ENCODE measurements around the gene KLK3. TPM values are rescaled to one million over a fixed set of nuclear protein-coding genes. Genes with fewer than 3 reads are reported as not detected.
"Not testable (repeated sequence)": the region's sequence is repeated elsewhere in the genome, so short reads cannot be mapped to it uniquely, and the experiment has no call there.

KLK3 gene
- total RNA-seq = not detected
- not detected for polyA plus RNA-seq
- long read RNA-seq, donor 1 = 0 reads
- long read RNA-seq, donor 2 = 0 reads
- long read RNA-seq, donor 3 = 0 reads

DNA sequence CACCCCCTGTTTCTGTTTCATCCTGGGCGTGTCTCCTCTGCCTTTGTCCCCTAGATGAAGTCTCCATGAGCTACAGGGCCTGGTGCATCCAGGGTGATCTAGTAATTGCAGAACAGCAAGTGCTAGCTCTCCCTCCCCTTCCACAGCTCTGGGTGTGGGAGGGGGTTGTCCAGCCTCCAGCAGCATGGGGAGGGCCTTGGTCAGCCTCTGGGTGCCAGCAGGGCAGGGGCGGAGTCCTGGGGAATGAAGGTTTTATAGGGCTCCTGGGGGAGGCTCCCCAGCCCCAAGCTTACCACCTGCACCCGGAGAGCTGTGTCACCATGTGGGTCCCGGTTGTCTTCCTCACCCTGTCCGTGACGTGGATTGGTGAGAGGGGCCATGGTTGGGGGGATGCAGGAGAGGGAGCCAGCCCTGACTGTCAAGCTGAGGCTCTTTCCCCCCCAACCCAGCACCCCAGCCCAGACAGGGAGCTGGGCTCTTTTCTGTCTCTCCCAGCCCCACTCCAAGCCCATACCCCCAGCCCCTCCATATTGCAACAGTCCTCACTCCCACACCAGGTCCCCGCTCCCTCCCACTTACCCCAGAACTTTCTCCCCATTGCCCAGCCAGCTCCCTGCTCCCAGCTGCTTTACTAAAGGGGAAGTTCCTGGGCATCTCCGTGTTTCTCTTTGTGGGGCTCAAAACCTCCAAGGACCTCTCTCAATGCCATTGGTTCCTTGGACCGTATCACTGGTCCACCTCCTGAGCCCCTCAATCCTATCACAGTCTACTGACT lies at the start of gene KLK3:
Gene KLK3, plus strand, starts transcription at position 280 of the 775 bp plus-strand sequence. Its CDS starts 41 bp downstream, at position 321.
- Histone ChIP-seq H3K36me3 (no peaks in the 10 kb centered on the region), H3K9me3 (no peaks in the 10 kb centered on the region), H3K27ac (no peak within 1 kb of the TSS), H3K4me1 (no peaks in the 10 kb centered on the region), H3K4me3 (no peak within 1 kb of the TSS), H3K27me3 (peaks cover 0 to 47% (median 19%) of the 10 kb centered on the region in 9 donors)
- 55 to 63% (median 59%) methylated on average over 4 to 9 of the region's 9 CpGs for WGBS, 4 donors
- no peak for TF ChIP-seq POLR2A (IDR thresholded peaks at IDR 0.05)
- TF ChIP-seq, protein P1, sequence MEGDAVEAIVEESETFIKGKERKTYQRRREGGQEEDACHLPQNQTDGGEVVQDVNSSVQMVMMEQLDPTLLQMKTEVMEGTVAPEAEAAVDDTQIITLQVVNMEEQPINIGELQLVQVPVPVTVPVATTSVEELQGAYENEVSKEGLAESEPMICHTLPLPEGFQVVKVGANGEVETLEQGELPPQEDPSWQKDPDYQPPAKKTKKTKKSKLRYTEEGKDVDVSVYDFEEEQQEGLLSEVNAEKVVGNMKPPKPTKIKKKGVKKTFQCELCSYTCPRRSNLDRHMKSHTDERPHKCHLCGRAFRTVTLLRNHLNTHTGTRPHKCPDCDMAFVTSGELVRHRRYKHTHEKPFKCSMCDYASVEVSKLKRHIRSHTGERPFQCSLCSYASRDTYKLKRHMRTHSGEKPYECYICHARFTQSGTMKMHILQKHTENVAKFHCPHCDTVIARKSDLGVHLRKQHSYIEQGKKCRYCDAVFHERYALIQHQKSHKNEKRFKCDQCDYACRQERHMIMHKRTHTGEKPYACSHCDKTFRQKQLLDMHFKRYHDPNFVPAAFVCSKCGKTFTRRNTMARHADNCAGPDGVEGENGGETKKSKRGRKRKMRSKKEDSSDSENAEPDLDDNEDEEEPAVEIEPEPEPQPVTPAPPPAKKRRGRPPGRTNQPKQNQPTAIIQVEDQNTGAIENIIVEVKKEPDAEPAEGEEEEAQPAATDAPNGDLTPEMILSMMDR (IDR thresholded peaks at IDR 0.05) = no peak
- DNase-seq (no peak), ATAC-seq (no peak)
- intact Hi-C loops (cut with DNase I) = no loop called here

DNA sequence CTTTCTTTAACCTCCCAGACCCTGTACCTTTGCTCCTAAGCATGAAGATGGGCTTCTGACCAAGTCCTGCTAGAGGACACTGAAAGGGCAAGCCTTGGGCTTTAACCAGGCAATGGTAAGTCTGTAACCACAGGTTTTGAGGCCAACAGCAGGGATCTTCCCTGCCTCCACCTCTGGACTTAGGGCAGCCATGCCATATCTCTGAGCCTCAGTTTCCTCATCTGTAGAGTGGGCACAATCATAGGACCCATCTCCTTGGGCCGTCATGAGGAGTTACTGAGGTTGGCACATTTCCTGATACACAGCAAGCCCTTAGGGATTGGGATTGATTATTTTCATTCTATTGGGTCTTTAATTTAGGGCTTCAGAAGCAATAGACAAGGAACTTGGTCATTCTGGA lies 45.9 kb upstream of the KLK3 start:
- no peaks in the 10 kb centered on the region for H3K36me3 ChIP-seq
- 57 to 69% (median 65%) methylated on average over 1 of the region's 1 CpG for WGBS, 4 donors
- H3K4me1 ChIP-seq = peaks cover 0 to 10% (median 4%) of the 10 kb centered on the region in 12 donors
- DNase-seq = no peak
- no peaks in the 10 kb centered on the region for H3K9me3 ChIP-seq
- no peak for TF ChIP-seq POLR2A (IDR thresholded peaks at IDR 0.05)
- TF ChIP-seq, protein P1 (IDR thresholded peaks at IDR 0.05) = no peak
- no peak overlapping the region for H3K4me3 ChIP-seq
- ATAC-seq = no peak
- intact Hi-C loops (cut with DNase I) = loop anchor here in 2 of 10 donors (10.0 kb wide), 2 partner anchors 296 to 434 kb away; partner anchors contain the start of genes CTU1 (in 1 of the 2) and NR1H2 (in 1 of the 2)
- H3K27ac ChIP-seq = no peak overlapping the region
- no peaks in the 10 kb centered on the region for H3K27me3 ChIP-seq

DNA sequence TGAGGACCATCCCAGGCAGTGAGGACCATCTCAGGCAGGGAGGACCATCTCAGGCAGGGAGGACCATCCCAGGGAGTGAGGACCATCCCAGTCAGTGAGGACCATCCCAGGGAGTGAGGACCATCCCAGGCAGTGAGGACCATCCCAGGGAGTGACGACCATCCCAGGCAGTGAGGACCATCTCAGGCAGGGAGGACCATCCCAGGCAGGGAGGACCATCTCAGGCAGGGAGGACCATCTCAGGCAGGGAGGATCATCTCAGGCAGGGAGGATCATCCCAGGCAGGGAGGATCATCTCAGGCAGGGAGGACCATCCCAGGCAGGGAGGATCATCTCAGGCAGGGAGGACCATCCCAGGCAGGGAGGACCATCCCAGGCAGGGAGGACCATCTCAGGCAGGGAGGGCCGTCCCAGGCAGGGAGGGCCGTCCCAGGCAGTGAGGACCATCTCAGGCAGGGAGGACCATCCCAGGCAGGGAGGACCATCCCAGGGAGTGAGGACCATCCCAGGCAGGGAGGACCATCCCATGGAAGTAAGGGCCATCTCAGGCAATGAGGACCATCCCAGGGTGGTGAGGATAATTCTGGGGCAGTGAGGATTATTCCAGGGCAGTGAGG lies 43.0 kb upstream of the KLK3 start:
- H3K27me3 ChIP-seq = peaks cover 0 to 14% (median 0%) of the 10 kb centered on the region in 9 donors
- 69 to 100% (median 85%) methylated on average over 1 to 3 of the region's 3 CpGs for WGBS, 4 donors
- H3K27ac ChIP-seq; ATAC-seq; H3K36me3 ChIP-seq; H3K9me3 ChIP-seq; H3K4me1 ChIP-seq; intact Hi-C loops (cut with DNase I); H3K4me3 ChIP-seq; DNase-seq: not testable (repeated sequence)

DNA sequence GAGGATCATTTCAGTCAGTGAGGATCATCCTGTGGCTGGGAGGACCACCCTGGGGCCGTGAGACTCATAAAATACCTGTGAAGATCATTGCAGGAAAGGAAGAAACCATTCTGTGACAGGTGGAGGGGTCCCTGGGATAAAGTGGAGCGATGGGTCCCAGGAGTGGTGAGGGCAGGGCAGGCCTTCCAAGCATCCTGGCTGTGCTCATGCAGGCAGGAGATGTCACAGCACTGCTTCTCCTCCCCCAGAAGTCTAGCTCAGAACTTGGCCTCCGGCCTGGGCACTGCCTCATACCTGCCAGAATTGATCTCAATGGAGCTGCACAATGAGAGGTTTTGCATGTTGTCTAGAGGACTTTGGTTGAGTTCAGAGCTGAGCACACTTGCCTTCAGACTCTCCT lies 42.2 kb upstream of the KLK3 start:
- WGBS, 4 donors = 50 to 67% (median 62%) methylated on average over 2 to 3 of the region's 3 CpGs
- Histone ChIP-seq H3K27me3 (peaks cover 0 to 18% (median 5%) of the 10 kb centered on the region in 9 donors), H3K4me1 (no peaks in the 10 kb centered on the region), H3K27ac (no peak overlapping the region), H3K36me3 (no peaks in the 10 kb centered on the region), H3K9me3 (no peaks in the 10 kb centered on the region), H3K4me3 (no peak overlapping the region)
- ATAC-seq = no peak
- intact Hi-C loops (cut with DNase I) = no loop called here
- TF ChIP-seq POLR2A (IDR thresholded peaks at IDR 0.05) = no peak
- TF ChIP-seq, protein P1 (IDR thresholded peaks at IDR 0.05) = no peak
- no peak for DNase-seq

All from heart left ventricle (tissue), 16 donors.